H9 (cell line): ENCODE data around the gene DCAF6. TPM values are rescaled to one million over a fixed set of nuclear protein-coding genes. Genes with fewer than 3 reads are reported as not detected.

Experiments used
- DNase-seq: peaks from one replicate; pipeline ENCODE4 v3.0.0-alpha.2; 2017
- H2AFZ ChIP-seq: one replicate; pipeline ENCODE4 v1.6.1; 2013; ENCODE audit warnings: mild to moderate bottlenecking, low read length, control low read depth, moderate library complexity
- H2AK5ac ChIP-seq: 2 replicates; pipeline ENCODE4 v1.6.1; 2013; ENCODE audit warnings: low read length, control low read depth, mixed read lengths; ENCODE audit not compliant: insufficient read length
- H2BK120ac ChIP-seq: one replicate; pipeline ENCODE4 v1.6.1; 2013; ENCODE audit warnings: low read depth, mild to moderate bottlenecking, low read length, control low read depth, inconsistent platforms; ENCODE audit not compliant: poor library complexity, severe bottlenecking
- H2BK12ac ChIP-seq: 2 replicates; pipeline ENCODE4 v1.6.1; 2013; ENCODE audit warnings: low read length, control low read depth, mixed read lengths, low read depth; ENCODE audit not compliant: insufficient read length
- H2BK15ac ChIP-seq: 2 replicates; pipeline ENCODE4 v1.6.1; 2013; ENCODE audit warnings: low read depth, low read length, control low read depth
- H2BK20ac ChIP-seq: one replicate; pipeline ENCODE4 v1.6.1; 2013; ENCODE audit warnings: low read depth, mild to moderate bottlenecking, low read length, control low read depth, inconsistent platforms; ENCODE audit not compliant: poor library complexity, severe bottlenecking
- H2BK5ac ChIP-seq: 2 replicates; pipeline ENCODE4 v1.6.1; 2013; ENCODE audit warnings: low read length, control low read depth, mixed read lengths; ENCODE audit not compliant: insufficient read length
- H3K14ac ChIP-seq: 2 replicates; pipeline ENCODE4 v1.6.1; 2013; ENCODE audit warnings: low read length, control low read depth; ENCODE audit not compliant: insufficient read depth
- H3K18ac ChIP-seq: 2 replicates; pipeline ENCODE4 v1.6.1; 2013; ENCODE audit warnings: low read depth, mild to moderate bottlenecking, mixed read lengths, low read length, control low read depth; ENCODE audit not compliant: insufficient read length
- H3K23ac ChIP-seq: 2 replicates; pipeline ENCODE4 v1.6.1; 2013; ENCODE audit warnings: low read length, control low read depth, mixed read lengths, low read depth; ENCODE audit not compliant: insufficient read length
- H3K23me2 ChIP-seq: 2 replicates; pipeline ENCODE4 v1.6.1; 2013; ENCODE audit warnings: low read depth, mild to moderate bottlenecking, mixed read lengths, low read length, control low read depth; ENCODE audit not compliant: insufficient read length, poor library complexity, severe bottlenecking
- H3K27ac ChIP-seq: 2 replicates; pipeline ENCODE4 v1.5.1; 2013; ENCODE audit warnings: low read length, control low read depth, mixed read lengths, low read depth; ENCODE audit not compliant: insufficient read length
- H3K27me3 ChIP-seq: 2 replicates; pipeline ENCODE4 v1.6.1; 2013; ENCODE audit warnings: low read length, control low read depth, inconsistent platforms; ENCODE audit not compliant: insufficient read depth
- H3K4ac ChIP-seq: 2 replicates; pipeline ENCODE4 v1.6.1; 2013; ENCODE audit warnings: low read depth, mild to moderate bottlenecking, control low read depth, inconsistent platforms, low read length, moderate library complexity
- H3K4me1 ChIP-seq: 2 replicates; pipeline ENCODE4 v1.6.1; 2013; ENCODE audit warnings: low read length, control low read depth, inconsistent platforms; ENCODE audit not compliant: insufficient read depth
- H3K4me2 ChIP-seq: 2 replicates; pipeline ENCODE4 v1.6.1; 2013; ENCODE audit warnings: low read length, control low read depth, mixed read lengths; ENCODE audit not compliant: insufficient read length, insufficient read depth
- H3K56ac ChIP-seq: 2 replicates; pipeline ENCODE4 v1.6.1; 2013; ENCODE audit warnings: low read depth, mild to moderate bottlenecking, mixed read lengths, low read length, control low read depth; ENCODE audit not compliant: insufficient read length
- H3K79me1 ChIP-seq: 2 replicates; pipeline ENCODE4 v1.6.1; 2013; ENCODE audit warnings: low read depth, mild to moderate bottlenecking, moderate library complexity, low read length, control low read depth, inconsistent platforms; ENCODE audit not compliant: insufficient read depth, poor library complexity, severe bottlenecking
- H3K79me2 ChIP-seq: 2 replicates; pipeline ENCODE4 v1.6.1; 2013; ENCODE audit warnings: low read length, control low read depth, inconsistent platforms; ENCODE audit not compliant: insufficient read depth
- H3K9ac ChIP-seq: 2 replicates; pipeline ENCODE4 v1.6.1; 2013; ENCODE audit warnings: low read length, control low read depth, mixed read lengths; ENCODE audit not compliant: insufficient read length; ENCODE audit errors: extremely low read depth
- H3K9me3 ChIP-seq: one replicate; pipeline ENCODE4 v1.6.1; 2013; ENCODE audit warnings: low read depth, low read length, inconsistent platforms; ENCODE audit not compliant: control insufficient read depth
- H3T11ph ChIP-seq: one replicate; pipeline ENCODE4 v1.6.1; 2013; ENCODE audit warnings: mild to moderate bottlenecking, low read length, control low read depth, inconsistent platforms
- H4K20me1 ChIP-seq: one replicate; pipeline ENCODE4 v1.6.1; 2013; ENCODE audit not compliant: control insufficient read depth, insufficient read length, insufficient read depth
- H4K5ac ChIP-seq: 2 replicates; pipeline ENCODE4 v1.6.1; 2013; ENCODE audit warnings: low read depth, mild to moderate bottlenecking, mixed read lengths, low read length, control low read depth; ENCODE audit not compliant: insufficient read length
- H4K8ac ChIP-seq: replicated peaks from 2 replicates; pipeline ENCODE4 v1.6.1; 2013; ENCODE audit warnings: low read length, control low read depth, mixed read lengths, low read depth; ENCODE audit not compliant: insufficient read length
- H4K91ac ChIP-seq: 2 replicates; pipeline ENCODE4 v1.6.1; 2013; ENCODE audit warnings: low read depth, mild to moderate bottlenecking, moderate library complexity, mixed read lengths, low read length, control low read depth; ENCODE audit not compliant: insufficient read length
- H3K27ac Mint-ChIP-seq, 3 experiments: 2 replicates in 2 of 3; 3 replicates in 1 of 3; pipeline ENCODE4 v1.8.0; 2020 to 2021; ENCODE audit warnings: mixed read lengths in 3 of 3, mild to moderate bottlenecking in 1 of 3, moderate library complexity in 1 of 3
- H3K27me3 Mint-ChIP-seq: 2 replicates; pipeline ENCODE4 v1.8.0; 2021; ENCODE audit warnings: low read depth, mild to moderate bottlenecking, moderate library complexity, mixed read lengths
- H3K36me3 Mint-ChIP-seq, 3 experiments: 2 replicates in 2 of 3; 3 replicates in 1 of 3; pipeline ENCODE4 v1.8.0; 2020 to 2021; ENCODE audit warnings: low read depth in 3 of 3, mixed read lengths in 3 of 3; ENCODE audit not compliant: insufficient read depth in 1 of 3
- H3K4me1 Mint-ChIP-seq, 2 experiments: 2 replicates each; pipeline ENCODE4 v1.8.0; 2020; ENCODE audit warnings: mixed read lengths in 2 of 2
- H3K4me3 Mint-ChIP-seq, 2 experiments: 2 replicates in 1 of 2; 3 replicates in 1 of 2; pipeline ENCODE4 v1.8.0; 2020 to 2021; ENCODE audit warnings: mild to moderate bottlenecking in 2 of 2, mixed read lengths in 2 of 2, moderate library complexity in 1 of 2
- H3K9me3 Mint-ChIP-seq, 2 experiments: 2 replicates in 1 of 2; 3 replicates in 1 of 2; pipeline ENCODE4 v1.8.0; 2020; ENCODE audit warnings: mild to moderate bottlenecking in 2 of 2, mixed read lengths in 2 of 2, moderate library complexity in 1 of 2
- WGBS: extraction: QIAGEN DNeasy Blood & Tissue Kit; methylation state at CpG from one replicate; pipeline ENCODE4 v1.1.7; 2013; ENCODE audit warnings: missing lambda C conversion rate, low lambda C conversion rate, mixed read lengths; ENCODE audit not compliant: insufficient read length; ENCODE audit errors: extremely low coverage; 5-methylcytosine and 5-hydroxymethylcytosine counted together
- total RNA-seq: library from RNA; stranded (reverse); gene quantifications from 2 replicates; pipeline ENCODE4 v1.2.1, GENCODE V29; 2021
- TF ChIP-seq, protein P1 (sequence below): fragments of 200-600 bp; sonication (generic); conservative IDR thresholded peaks from 3 replicates; pipeline ENCODE4 v1.8.0; 2021; ENCODE audit warnings: antibody characterized with exemption, mild to moderate bottlenecking

Gene DCAF6
- total RNA-seq, 1 experiment from 2014 or later: 16.0 TPM

DNA sequence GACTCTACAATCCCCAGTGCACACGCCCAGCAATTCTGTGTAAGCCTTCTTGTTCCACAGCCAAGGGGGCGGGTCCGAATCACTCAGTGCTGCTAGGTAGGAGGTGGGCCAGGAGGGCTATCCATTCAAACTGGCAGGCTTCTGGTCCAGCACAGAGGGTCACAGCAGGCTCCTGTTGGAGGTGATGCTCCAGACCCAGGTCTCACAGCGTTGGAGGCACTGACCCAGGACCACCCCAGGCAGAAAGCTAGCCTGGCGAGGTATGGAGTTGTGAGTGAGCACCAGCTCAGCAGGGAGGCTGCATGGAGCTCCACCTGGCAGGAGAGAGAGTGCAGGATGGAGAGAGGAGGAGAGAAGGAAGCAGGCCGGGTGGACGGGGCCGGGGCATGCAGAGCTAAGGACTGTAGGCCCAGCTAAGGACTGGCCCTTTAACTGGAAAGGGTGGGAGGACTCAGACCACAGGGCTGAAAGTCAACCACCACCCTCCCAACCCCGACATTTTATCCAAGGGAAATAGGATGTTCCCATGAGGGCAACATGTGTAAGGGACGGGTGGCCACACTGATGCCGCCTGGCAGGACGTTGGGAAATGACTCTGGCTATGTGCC is 161.5 kb downstream of the DCAF6 start:
- Histone ChIP-seq H2AFZ (no peak overlapping the region), H4K8ac (no peak overlapping the region), H3K79me2 (no peaks in the 10 kb centered on the region), H3K18ac (no peak overlapping the region), H3K23ac (no peak overlapping the region), H4K20me1 (no peaks in the 10 kb centered on the region), H3K4ac (no peak overlapping the region), H3K27me3 (no peaks in the 10 kb centered on the region), H2BK12ac (no peak overlapping the region), H3K79me1 (no peaks in the 10 kb centered on the region), H2BK20ac (no peak overlapping the region), H4K5ac (no peak overlapping the region), H3T11ph (no peak overlapping the region), H3K4me2 (no peak overlapping the region), H3K9ac (no peak overlapping the region), H2BK5ac (no peak overlapping the region), H3K14ac (no peak overlapping the region; the same call in 1 of the 2 replicates), H3K4me1 (no peaks in the 10 kb centered on the region), H3K56ac (no peak overlapping the region), H4K91ac (no peak overlapping the region), H3K9me3 (no peaks in the 10 kb centered on the region), H3K27ac (no peak overlapping the region), H2BK15ac (no peak overlapping the region), H3K23me2 (no peaks in the 10 kb centered on the region), H2BK120ac (no peak overlapping the region), H2AK5ac (no peak overlapping the region)
- Mint-ChIP-seq H3K9me3 (no peaks in the 10 kb centered on the region), H3K4me3 (no peak overlapping the region), H3K4me1 (no peaks in the 10 kb centered on the region), H3K27me3 (no peaks in the 10 kb centered on the region), H3K36me3 (peaks cover 4 to 22% (median 9%) of the 10 kb centered on the region in 3 experiments; a peak in 6 of 7 replicates), H3K27ac (peak overlapping the region in 1 of 3 experiments; percentile 21; a peak in 2 of 7 replicates)
- WGBS: no CpG with 5 or more reads among the region's 12 CpGs
- TF ChIP-seq, protein P1, sequence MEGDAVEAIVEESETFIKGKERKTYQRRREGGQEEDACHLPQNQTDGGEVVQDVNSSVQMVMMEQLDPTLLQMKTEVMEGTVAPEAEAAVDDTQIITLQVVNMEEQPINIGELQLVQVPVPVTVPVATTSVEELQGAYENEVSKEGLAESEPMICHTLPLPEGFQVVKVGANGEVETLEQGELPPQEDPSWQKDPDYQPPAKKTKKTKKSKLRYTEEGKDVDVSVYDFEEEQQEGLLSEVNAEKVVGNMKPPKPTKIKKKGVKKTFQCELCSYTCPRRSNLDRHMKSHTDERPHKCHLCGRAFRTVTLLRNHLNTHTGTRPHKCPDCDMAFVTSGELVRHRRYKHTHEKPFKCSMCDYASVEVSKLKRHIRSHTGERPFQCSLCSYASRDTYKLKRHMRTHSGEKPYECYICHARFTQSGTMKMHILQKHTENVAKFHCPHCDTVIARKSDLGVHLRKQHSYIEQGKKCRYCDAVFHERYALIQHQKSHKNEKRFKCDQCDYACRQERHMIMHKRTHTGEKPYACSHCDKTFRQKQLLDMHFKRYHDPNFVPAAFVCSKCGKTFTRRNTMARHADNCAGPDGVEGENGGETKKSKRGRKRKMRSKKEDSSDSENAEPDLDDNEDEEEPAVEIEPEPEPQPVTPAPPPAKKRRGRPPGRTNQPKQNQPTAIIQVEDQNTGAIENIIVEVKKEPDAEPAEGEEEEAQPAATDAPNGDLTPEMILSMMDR: no peak
- no peak for DNase-seq
